Kidney glomerular epithelial cell (primary cell): Measurements from ENCODE around the gene SLIT3.

Experiments used
- DNase-seq: peaks from one replicate; lab custom pipeline; 2025; lab: John Stamatoyannopoulos, UW

SLIT3 gene

DNA sequence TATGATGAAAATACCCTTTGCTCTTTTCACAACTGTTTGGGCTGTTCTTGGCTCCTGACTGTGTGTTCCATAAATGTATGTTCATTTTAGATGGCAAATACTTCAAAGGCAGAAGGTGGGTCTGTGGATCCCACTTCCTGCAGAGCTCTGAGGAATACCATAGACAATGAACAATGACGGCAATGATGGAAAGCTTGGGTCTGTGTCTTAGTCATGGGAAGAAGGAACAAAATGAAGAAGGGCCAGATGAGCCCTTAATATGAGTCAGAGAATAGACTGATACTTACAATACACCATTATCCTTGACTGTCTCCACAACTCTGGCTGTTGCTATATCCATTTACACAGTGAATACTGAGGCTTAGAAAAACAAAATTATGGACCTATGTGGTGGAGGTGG is 126.0 kb downstream of the SLIT3 start:
- DNase-seq, result no peak

- no peak for DNase-seq
Measured at GRCh38 chr5:169173372-169173771, 127.6 kb downstream of the SLIT3 start.

GRCh38 chr5:169171515-169171914 is 129.4 kb downstream of the SLIT3 start:
- no peak for DNase-seq

DNA sequence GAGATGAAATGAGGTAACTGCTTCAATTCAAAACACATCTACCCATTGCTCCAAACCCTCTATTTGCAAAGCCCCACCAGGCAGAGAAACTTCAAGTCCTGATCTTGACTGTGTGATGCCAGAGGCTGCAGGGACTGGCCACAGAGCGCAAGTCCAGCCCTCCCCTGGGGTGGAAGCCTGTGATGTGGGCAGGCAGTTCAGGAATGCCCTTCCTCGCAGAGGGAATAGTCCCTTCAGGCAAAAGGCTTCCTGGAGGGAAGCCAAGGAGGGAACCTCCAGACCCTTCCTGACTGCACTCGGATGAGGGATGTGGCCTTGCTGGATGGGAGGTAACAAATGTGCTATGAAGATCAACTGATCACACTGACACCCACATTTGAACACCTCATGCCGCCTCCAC is 131.2 kb downstream of the SLIT3 start:
- DNase-seq, result no peak

GRCh38 chr5:169168280-169168679 is 132.7 kb downstream of the SLIT3 start:
- no peak for DNase-seq

DNA sequence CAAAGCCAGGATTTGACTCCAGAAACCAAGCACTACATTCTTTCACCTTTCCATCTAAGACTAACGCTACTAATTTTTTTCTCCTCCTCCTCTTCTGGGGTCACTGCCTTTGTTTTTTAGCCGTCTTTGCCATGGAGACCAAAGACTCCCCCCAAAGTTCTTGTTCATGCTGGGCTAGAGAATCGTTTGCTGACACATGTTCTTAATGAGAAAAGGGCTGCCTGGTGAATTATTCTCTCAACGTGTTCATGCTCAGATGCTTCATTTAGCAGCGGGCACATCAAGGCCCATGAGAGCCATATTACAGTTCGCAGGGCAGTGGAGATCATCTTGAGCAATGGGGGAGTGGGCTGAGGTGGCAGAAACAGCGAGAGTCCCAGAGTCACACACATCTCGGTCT is 134.9 kb downstream of the SLIT3 start:
- peak; percentile 79 for DNase-seq

DNA sequence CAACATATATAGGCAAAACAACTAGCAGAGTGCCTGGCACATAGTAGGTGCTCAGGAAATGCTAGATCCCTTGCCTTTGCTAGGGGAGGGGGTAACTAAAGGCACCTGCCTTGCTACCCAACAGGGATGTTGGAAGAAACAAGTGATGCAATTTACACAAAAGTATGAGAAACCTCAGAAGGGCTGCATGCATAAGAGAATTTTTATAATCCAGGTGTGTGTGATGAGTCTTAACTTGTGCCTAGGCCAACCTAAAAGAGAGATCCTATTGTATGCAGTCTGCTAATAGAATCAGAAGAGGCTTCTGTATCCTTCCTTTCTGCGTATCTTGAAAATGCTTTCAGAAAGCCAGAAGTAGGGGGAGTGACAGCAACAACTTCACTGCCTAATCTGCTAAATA is 135.9 kb downstream of the SLIT3 start:
- no peak for DNase-seq

GRCh38 chr5:169164481-169164925 is 136.4 kb downstream of the SLIT3 start:
- DNase-seq, result peak; percentile 71

- DNase-seq, result peak; percentile 57
Measured at GRCh38 chr5:169162407-169162806, 138.5 kb downstream of the SLIT3 start.

- DNase-seq, result peak; percentile 100
Measured at GRCh38 chr5:169161022-169161680, 139.8 kb downstream of the SLIT3 start.

- peak; percentile 90 for DNase-seq
Measured at GRCh38 chr5:169160405-169160901, 140.5 kb downstream of the SLIT3 start.

DNA sequence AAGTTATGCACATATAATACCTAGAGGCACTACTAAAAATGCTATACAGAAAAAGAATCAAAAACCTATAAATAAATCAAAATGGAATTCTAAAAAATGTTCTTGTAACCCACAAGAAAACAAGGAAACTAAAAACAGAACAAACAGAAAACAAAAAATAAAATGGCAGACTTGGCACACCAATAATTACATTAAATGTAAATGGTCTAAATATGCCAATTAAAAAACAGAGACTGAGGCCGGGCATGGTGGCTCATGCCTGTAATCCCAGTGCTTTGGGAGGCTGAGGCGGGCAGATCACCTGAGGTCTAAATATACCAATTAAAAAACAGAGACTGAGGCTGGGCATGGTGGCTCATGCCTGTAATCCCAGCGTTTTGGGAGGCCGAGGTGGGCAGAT is 142.2 kb downstream of the SLIT3 start:
- DNase-seq, result no peak

- peak; percentile 11 for DNase-seq
Measured at GRCh38 chr5:169157064-169157463, 143.9 kb downstream of the SLIT3 start.

- no peak for DNase-seq
Measured at GRCh38 chr5:169154679-169155078, 146.3 kb downstream of the SLIT3 start.

- no peak for DNase-seq
Measured at GRCh38 chr5:169153405-169153804, 147.5 kb downstream of the SLIT3 start.

DNA sequence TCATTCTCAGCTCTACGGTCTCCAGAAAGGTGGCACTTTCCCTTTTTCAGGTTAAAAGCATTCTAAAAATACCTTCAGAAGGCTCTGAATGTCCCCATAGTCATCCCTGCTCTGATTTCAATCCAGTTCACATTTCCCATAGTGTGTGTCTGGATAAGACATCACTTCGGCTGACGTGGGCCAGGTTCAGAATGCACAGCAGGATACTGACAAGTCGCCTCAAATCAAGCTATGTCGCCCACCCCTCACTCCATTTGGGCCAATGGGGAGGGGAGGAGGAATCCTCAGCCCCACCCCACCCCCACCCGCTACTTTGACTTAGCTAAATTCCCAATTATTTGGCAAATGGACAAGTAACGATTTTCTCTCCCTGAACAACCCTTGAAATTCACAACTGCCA is 148.0 kb downstream of the SLIT3 start:
- no peak for DNase-seq

GRCh38 chr5:169152453-169152852 is 148.5 kb downstream of the SLIT3 start:
- DNase-seq, result no peak

DNA sequence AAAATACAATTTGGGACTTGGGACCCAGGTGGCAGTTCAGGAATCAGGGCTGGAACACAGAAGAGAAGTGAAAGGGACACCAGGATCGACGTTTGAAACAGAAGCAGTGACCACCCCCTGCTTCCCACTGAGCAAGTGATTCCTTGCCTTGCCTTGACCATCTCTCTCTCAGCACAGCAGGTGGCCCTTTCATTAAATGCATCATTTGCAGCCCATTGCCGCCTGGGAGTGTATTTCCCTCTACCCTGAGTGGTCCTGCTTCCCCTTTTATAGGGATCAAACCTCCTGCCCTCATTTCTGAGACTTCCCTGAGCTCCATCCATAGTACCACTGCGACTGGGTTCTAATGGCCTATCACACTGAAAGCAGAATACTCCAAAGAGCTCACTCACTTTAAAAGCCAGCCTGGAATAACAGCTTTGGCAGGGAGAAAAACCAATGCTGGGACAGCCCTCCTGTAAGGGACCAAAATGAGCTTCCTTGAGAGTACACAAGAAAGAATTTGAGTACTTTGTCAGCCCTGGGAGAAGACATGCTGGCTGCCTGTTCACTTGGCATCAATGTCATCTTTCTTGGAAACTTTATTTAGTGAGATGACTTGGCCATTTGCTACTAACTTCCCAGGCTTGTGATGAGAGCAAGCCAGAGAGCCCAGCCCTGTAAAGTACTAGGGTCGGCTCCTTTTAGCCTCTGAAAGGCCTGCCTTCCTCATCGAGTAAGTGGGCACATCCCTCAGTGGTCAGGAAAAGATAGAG is 149.7 kb downstream of the SLIT3 start:
- no peak for DNase-seq

GRCh38 chr5:169150108-169150507 is 150.8 kb downstream of the SLIT3 start:
- DNase-seq, result no peak

DNA sequence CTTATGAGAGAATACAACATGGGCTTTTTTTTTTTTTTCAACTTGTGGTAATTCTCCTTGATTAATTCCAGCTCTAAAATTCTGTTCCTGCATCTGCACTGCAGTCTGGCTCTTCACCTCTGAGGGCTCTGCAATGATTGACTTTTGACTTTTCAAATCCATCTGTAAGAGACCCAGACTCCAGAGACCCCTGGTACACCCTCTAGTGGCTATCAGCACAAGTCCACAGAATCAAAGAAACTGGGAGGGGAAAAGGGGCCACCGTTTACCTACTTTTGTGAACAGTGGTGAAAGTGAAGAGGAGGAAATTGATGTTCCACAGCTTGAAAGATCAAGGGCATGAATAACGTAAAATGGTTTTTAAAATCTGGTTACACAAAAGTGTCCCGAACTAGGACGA is 151.6 kb downstream of the SLIT3 start:
- DNase-seq, result no peak

DNA sequence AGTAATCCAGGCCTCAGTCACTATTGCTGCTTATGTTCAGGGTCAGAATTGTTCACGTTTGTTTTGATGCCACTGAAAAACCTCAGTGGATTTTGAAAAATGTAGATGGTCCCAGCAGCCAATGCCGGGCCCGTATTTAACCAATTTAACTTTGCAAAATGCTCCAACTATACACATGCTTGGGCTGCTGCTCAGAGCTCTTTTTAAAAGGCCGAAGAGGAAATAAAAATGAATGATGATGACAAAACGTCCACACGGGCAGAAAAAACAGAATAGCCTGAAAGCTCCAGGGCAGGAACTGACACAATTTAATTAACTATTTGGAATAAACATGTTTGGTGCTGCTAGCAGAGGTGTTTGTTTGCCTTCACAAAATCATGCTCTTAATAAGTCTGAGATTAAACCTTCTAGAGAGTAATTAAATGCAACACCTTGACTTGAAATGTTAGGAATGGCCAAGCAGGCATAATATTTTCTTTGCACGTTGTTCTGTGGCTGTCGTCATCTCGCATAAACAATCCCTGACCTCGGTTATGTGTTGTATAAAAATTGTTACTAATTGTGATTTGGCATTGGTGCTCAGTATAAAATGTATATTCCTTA is 152.7 kb downstream of the SLIT3 start:
- peak; percentile 13 for DNase-seq

- DNase-seq, result no peak
Measured at GRCh38 chr5:169147534-169147933, 153.4 kb downstream of the SLIT3 start.

- no peak for DNase-seq
Measured at GRCh38 chr5:169146158-169146557, 154.8 kb downstream of the SLIT3 start.
